ENCODE measurements around the gene BAZ2A.

The BAZ2A gene

DNA sequence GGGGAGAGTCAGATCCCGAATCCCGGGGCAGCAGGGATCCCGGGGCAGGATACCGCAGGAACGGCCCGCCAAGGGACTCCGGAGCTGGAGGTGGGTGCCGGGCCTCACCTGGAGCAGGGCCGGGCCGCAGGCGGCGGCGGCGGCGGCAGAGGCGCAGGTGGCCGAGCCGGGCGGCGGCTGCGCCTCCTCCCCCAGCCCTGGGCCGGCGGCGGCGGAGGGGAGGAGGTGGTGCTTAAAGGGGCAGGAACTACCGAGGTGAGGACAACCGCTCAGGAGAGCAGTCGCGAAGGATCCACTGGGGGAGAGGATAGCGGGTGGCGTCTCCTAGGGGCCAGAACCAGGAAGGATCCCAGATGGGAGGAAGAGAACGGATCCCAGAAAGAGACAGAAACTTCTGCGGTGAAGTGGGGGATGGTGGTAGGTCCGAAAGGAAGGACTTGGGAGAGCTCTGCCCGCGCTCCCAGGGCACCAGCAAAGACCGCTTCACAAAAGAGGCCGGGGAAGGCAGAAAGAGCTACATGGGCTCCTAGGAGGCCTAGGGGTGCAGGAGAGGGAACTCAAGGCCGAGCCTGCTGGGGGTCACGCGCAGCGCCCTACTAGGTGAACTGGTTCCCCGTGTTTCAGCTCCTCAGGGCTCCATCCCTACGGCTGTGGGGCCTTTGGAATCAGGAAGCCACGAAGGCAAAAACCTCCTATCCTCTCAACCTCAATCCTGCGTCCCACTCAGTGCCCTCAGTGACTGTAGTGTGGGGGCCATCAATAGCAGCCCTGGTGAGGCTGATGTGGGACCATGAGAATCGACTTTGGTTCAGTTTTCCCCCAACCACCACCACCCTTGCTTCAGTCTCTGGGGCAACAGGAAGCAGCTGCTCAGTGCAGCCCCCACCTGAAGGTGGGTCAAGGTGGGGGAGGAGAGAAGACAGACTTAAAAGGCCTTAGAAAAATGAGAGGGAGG lies 5.0 kb upstream of the BAZ2A start:
- DNase-seq, result peak; percentile 82

DNA sequence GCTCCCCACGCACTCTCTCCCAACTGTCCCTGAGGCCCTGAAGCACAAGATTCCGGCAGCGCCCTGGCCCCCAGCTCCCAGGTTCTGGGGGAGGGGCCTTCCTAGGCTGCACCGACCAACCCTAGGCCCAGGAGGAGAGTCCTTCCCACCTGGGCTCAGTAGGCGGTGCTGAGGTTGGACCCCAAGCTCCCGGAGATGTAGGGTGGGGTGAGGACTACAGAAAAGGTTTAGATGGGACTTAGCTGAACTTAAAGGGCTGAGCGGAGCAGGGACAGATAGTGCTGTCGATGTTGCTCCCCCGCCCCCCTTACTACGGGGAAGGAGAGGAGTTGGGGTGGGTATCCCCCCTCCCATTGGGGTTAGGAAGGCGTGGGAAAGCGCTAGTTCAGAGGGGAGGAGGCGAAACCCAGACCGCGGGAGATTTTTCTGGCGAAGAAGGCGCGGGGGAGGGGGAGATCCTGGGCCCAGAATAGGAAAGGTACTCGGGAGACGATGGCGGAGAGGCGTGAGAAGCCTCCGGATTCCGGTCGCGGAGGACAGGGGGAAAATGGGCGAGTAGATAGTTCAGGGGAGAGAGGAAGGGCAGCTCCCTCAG lies 4.2 kb upstream of the BAZ2A start:
- DNase-seq, result peak; percentile 59

DNA sequence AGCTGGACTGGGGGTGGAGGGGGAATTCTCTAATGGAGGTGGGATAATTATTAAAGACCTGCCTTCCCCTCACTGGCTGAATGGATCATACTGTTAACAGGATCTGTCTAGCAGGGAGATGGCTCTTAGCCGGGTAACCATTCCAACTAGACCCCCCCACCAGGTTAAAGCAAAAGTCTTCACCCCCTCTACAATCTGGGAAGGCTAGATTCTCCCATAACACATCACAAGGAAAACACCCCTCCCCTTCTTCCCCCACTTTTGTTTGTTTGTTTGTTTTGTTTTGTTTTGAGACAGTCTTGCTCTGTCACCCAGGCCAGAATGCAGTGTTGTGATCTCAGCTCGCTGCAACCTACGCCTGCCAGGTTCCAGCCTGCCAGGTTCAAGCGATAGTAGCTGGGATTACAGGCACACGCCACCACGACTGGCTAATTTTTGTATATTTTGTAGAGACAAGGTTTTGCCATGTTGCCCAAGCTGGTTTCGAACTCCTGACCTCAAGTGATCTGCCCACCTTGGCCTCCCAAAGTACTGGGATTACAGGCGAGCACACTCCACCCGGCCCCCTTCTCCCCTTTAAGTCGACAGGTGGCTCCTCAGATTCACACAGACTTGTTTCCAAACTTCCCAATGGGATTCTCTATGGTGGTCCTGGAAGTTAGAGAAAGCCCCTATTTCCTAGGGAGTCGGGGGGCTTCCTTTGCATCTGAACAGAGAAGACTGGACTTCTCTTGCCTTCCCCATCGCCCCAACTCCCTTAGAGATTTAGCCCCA lies 3.5 kb upstream of the BAZ2A start:
- DNase-seq, result no peak

DNA sequence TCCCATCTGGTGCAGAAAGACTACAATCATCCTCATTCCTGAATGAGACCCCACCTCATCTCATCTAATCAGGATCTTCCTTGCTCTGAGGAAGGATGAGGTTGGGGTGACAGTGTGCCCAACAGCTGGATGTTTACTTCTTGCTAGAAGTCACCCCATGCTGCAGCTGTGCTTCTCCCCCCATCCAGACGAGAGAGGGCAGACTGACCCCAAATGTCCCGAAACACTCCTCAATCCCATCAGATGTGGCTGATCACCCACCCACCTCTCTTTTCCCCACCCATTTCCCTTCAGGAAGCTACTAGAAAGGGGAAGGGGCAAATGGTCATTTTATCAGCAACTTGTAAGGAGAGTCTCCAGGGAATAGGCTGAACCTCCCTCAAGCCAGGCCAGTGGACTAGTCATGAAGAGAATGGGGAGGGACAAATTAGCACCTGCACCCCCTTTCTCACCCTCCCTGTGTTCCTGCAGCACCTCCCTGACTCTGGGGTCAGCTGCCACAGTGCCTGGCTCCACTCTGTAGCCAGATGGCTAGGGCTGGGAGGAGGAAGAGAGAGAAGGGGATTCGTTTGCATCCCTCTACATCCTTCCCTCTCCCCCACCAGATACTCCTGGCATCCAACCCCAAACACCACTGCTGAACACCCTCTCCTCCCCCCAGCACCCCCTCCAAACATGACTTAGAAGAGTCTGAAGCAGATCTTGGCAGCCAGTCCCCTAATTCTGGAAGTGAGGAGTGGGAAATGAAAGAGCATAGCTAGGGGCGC lies 2.8 kb upstream of the BAZ2A start:
- DNase-seq, result peak; percentile 30

DNA sequence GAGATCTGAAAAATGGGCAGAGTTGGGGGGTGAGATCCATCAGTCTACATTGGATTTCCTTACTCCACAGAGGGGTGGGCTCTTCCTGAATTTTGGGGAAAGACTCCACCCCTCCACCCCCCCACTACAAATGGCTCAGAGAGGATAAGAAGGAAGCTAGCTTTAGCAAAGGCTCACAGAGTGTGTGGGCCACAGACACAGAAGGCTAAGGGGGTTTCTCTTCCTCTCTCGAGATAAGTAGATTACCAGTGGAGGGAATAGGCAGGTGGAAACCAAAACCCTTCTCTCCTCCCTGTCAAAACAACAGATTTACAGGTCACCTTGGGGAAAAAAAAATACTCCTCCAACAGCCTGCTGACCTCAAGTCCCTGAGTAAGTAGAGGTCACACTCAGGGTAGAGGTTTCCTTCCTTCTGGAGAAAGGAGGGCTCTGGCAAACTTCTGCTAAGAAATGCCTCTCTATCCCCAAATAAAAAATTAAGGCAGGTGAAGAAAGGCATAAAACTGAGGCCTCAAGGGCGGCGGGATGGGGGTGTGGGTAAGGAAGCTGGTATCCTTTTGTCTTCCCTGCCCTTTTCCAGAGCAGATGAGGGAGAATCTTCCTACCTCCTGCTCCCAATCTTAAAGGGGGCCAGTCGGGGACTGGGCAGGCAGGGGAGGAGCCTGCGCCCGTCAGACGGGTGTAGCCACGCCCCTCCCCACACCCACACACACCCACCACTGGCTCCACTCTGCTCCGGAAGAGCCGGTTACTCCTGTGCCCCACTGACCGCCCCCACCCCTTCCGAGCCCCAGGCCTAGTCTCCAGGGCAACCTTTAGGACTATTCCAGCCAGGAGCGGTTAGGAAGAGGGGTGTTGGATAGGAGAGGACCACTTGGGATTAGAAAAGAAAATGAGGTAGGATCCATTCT lies 1.9 kb upstream of the BAZ2A start:
- peak; percentile 73 for DNase-seq

DNA sequence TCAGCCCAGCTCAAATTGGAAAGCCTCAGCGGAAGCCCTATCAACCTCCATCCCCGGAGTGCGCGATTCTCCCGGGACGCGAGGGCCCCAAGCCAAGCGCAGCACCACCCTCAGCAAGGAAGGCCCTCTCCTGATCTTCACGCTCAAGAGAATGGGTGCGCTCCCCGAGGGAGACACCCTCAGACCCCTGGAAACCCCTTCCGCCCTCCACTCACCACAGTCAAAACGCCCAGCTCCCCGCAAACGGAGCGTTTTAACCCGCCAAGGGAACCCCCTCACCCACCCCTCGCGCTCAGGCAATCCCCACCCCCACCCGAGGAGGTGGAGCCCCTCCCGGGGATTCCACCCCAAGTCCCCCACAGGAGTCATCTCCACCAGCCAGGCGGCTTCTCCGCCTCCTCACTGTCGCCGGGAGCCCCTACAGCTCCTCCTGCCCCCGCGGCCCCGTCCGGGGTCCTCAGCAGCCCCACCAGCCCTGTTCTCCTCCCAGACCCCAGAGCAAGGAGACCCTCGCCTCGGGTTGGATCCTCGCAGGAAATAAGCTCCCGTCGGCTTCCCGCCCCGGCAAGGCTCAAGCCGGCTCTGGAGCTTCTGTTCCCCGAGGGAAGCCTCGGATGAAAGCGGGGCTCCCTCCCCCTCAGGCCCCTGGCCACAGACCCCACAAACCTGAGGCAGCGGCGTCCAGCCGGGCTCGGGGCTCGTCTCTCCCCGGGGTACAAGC lies 507 bp downstream of the BAZ2A start:
- no peak for DNase-seq

DNA sequence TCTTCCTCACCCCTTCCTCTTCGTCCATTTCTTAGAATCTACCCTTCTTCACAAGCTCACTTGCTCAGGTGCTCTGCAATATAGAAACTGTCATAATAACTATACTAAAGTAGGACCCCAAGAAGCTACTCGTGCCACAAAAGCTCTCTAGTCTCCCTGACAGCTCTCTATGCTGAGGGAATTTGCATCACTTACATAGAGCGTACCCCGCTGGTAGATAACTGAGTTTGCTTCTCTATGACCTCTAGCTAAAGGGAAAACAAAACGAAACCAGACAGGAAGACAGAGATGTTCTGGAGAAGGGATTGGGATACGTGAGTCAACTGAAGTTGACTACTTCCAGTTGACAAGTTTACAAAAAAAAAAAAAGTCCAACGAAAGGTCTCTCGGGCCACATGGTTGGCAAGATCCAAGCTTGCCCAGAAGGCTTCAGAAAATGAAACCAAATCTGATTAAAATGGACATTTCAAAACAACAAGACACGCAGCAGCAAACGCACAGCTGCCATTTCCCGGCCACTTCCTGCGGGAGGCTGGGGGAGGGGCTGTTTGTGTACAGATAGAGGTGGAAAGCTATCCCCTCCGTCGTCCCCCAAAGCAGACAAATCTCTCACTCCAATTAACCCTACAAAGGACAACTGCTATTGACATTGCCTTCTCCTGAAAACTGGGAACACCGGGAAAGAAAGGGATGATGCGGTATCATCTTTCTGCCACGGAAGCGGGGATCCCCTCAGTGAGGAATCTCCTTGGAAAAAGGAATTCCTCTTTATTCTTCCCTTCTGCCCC lies 1.3 kb downstream of the BAZ2A start:
- peak; percentile 81 for DNase-seq

DNA sequence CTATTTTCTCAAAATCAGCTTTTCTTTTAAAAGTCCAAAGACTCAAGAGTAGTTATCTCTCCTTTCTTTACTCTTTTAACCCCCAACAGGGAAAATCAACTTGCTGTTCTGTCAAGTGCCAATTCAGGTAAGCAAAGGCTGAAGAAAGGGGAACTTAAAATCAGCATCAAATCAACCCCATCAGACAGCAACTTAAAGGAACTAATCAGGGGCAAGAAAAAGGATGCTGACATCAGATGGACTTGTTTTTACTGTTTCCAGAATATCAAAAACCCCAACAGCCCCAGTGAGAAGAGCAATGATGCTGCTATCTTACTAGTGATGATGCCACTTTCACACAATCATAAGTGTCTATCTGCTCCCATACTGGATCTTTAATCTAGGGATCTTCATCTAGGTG lies 3.4 kb downstream of the BAZ2A start:
- DNase-seq, result no peak

DNA sequence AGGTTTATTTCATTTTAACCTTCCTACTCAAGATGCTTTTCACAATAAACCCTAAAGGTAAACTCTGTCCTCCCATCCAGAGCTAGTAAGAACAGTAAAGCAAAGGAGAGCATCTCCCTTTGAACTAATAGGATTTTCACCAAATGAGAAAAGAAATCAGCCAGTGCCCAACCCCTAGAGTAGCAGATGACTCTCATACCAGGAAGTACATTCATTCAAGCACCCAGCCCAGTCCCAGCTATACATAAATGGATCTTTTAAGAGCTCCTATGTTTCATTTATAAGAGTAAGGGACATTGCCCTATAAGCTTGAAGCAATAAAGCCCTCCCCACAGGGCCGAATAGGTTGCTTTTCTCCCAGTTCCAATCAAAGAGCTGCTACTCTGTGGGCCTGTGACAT lies 7.6 kb downstream of the BAZ2A start:
- no peak for DNase-seq

DNA sequence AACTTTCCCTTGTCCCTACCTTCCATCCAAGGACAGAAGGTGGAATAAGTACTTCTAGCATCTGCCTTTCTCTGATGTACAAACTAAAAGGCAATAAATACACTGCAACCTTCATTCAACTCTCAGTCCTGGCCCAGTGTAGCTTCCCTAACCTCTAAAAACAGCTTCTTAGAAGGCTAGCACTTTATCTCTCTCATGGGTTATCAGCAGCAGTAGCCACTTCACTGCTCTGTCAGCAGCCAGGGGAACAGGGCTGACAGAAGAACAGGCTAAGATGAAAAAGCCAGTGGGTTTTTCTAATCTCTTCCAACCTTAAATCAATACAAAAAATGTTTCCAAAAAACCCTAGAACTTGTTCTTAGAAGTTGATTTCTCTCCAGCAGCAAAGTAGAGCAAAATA lies 13.2 kb downstream of the BAZ2A start:
- no peak for DNase-seq

DNA sequence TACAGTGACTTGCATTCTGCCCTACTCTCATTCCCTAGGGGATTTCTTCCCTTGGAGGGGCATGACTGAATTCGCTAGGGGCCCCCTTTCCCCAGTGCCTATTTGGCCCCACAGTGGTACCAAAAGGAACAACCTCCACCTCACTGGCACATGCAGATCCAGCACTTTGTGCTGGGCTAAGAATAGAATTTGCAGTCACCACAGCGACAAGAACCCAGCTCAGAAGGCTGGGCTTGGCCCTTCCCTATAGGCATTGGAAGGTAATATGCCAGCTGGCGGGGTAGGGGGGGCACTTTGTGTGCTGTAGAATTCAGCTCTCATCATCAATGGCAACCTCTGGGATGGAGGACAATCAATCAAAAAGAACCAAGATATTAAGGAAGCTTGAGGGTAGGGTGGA lies 13.9 kb downstream of the BAZ2A start:
- no peak for DNase-seq

DNA sequence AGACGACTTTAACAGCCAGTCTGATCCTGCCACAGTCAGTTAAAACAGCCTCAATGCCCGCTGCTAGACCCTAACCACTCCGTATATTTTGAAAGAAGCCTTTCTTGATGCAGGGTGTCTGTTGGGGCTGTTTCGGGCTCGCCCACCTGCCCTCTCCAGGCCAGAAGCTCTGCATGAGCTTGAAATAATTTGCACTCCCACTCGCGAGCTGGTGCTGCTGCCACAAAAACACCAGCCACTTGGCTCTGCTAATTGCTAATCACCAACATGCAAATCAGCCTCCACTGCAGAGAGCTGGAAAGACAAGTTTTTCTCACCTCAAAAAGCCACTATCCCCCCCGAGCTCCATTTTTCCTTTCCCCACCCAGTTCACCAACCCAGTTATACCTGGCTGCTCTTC lies 15.5 kb downstream of the BAZ2A start:
- DNase-seq, result no peak

DNA sequence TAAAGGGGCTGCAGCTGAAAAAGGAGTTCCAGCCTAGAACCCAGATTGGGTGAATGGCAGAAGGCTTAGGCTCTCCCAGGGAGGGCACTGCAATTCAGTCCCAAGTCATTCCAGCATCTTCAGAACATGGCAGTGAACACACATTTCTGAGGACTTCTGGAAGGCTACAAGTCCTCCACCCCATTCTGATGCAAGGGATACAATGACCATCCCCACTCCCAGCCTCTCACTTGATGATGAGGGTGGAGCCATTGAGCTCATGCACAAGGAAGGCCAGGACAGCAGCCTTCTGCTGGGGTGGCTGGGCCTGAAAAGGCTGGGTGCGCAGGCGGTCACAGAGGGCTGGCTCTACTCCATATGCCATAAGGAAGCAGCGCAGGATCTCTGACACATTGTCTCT lies 25.8 kb downstream of the BAZ2A start:
- no peak for DNase-seq

DNA sequence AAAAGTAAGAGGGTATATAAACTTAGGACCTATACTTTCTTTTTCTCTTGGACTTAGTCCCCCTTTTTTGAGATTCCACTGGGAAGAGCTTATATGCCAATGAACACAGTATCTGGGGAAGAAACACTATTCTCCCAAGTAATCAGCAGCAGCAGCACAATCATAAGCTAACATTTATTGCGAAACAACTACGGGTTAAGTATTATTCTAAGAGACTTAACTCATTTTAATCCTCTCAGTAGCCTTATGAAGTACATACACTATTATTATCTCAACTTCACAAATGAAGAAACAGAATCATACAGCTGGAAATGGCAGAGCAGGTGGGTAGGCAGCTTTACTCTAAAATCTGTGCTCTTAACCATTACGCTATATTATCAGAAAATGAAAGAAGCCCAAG lies 27.9 kb downstream of the BAZ2A start:
- no peak for DNase-seq

DNA sequence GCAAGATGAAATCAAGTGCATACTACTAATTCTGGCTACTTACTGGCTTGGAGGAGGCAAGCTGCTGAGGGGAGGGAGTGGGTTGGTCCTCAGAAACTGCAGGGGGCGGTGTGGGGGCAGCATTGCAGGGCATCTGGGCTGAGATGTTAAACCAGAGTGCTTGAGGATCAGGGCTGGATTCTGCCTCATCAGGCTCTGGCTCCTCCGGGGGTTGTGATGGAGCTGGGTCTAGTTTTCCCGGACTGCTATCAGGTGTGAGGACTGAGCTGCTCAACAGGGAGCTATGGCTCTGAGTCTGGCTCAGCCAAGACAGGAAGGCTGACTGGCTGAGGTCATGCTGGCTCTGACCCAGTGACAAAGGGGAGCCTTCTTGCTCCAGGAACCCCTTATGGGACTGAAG lies 28.6 kb downstream of the BAZ2A start:
- no peak for DNase-seq

DNA sequence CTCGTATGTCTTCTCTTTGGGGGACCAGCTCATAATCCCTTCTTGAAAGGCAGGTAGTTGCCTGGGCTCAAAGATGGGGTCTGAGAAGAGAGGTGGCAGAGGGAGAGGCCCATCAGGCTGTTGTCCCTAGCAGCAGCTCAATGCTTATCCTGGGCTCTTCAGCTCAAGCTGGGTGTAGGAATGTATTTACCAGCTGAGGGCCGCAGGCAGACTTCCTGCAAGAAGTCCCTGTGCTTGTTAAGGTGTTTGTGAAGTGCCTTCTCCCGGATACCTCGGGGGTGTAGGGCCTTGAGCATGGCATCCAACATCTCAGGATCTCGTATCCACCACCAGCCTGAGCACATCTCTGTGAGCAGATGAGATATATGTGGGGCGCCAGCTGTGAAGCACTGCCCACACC lies 29.4 kb downstream of the BAZ2A start:
- no peak for DNase-seq

DNA sequence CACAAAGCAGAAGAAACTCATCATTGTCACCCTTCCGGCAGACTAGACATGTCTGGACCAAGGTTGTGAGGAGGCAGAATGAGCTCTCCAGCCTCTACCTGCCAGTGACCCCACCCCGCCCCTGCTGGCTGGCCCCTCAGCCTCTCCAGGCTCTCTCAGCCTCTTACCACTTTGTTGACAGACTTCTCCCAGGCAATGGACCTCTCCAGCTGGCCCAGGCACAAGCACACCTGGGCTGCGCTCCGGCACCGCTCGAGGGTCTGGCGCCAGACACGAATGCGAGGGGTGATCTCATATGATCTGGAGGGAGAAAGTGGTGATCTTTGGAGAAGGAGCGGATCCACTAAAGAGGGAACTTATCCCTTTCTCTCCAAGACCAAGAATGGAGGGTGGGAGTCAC lies 30.3 kb downstream of the BAZ2A start:
- DNase-seq, result no peak

DNA sequence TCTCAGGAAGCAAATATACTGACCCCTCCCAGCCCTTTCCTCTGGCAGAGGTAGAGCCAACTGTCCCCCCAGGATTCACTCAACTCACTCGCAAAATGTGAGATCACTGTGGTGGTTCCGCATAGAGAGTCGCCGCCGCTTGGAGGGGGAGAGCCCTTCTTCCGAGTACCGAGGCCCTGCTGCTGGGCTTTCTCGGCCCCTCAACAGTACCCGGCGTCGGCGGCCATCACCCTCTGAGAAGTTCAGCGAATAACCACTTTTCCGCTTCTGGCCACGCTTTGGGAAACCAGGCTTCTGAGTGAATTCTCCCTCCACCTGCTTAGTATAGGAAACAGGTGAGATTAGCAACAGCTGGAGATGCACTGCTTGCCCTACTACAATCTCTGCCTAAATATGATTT lies 31.1 kb downstream of the BAZ2A start:
- no peak for DNase-seq

DNA sequence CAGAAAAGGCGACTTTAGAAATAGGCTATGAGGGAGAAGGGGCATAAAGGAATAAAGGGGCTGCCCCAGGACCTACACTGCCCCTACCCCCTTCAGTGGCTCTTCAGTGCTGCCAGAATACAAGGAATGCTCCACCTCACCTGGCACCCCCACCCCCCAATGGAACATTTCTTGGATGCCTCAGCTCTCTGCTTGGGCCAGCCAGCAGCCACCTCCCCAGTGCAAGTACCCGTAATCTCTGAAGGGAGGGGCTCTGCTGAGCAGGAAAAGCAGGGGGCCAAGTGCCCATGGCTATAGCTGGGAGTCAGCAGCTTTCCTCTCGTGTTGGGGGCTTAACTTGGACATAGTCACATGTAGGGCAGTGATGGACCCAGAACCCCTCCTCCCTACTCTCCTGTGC lies 33.3 kb downstream of the BAZ2A start:
- no peak for DNase-seq

DNA sequence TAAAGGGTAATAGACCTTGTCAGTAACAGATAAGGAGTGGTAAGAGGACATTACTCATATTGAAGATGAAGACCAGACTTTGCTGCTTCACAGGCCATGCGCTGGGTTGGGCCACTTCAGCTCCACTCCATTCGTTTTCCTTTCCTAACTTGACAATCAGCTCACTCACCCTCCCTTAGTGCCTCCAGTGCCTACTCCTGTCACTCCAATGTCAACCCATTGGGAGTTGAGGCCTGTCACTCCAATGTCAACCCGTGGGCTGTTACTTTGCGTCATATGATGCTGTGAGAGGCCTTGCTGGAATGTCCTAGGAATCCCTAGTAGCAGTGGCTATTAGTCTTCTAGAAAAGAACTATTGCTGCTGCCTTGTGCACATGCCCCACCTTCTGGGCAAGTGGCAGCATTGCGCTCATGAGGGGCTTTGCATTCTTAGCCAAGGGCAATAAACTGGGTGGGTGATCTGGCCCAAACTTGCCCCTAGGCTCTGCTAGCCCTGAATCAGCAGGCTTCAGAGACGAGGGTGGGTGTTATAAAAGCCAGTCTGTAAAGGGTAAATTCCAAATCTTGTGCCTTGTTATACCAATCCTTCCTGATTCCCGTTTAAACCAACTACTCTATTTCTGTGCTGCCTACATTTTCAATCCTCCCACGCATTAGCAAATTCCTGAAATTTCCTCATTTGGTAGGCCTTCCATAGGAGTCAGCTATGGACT lies 36.1 kb downstream of the BAZ2A start:
- peak; percentile 82 for DNase-seq
